Body of pancreas (tissue), 4 donors: ENCODE results near the gene IL1RAPL2.

ENCODE experiments used
- CTCF ChIP-seq, 7 experiments: fragments of 450-650 bp in 4 of 7; fragments of 200-600 bp in 3 of 7; sonication (generic) in 3 of 7; IDR thresholded peaks; one replicate each; pipeline ENCODE4 v1.5.1; 2016 to 2019; ENCODE audit warnings: antibody characterized with exemption in 7 of 7
- POLR2A ChIP-seq, 3 donors: fragments of 450-650 bp; IDR thresholded peaks; one replicate each; pipeline ENCODE4 v1.6.1; 2016; ENCODE audit warnings: antibody characterized with exemption in 3 of 3, mild to moderate bottlenecking in 2 of 3

GRCh38 chrX:105050921-105051320, 484.9 kb downstream of the IL1RAPL2 start:
- TF ChIP-seq CTCF (IDR thresholded peaks at IDR 0.05): no peak
- no peak for TF ChIP-seq POLR2A (IDR thresholded peaks at IDR 0.05)
